SK-N-SH (cell line): ENCODE measurements around the gene FMO1. TPM values are rescaled to one million over a fixed set of nuclear protein-coding genes. Genes with fewer than 3 reads are reported as not detected.

ENCODE experiments used
- CTCF ChIA-PET: fragments of 300-600, 350-600 bp; formaldehyde crosslinking; extraction: SDS; loops from one replicate; lab custom pipeline; 2021; lab: Yijun Ruan, JAX
- POLR2A ChIA-PET: fragments of 350-600 bp; sonication (Branson Sonifier 250); formaldehyde crosslinking; extraction: SDS; loops from one replicate; lab custom pipeline; 2020; ENCODE audit warnings: antibody characterized with exemption, inconsistent platforms; lab: Yijun Ruan, JAX
- DNase-seq: peaks from one replicate; pipeline ENCODE4 v3.0.0; 2012
- H2AFZ ChIP-seq: fragments of 200-600 bp; sonication (generic); 2 replicates; pipeline ENCODE4 v1.8.1; 2016; ENCODE audit warnings: antibody characterized with exemption, mild to moderate bottlenecking, low read depth
- H3F3A ChIP-seq: fragments of 200-600 bp; sonication (generic); replicated peaks from 2 replicates; pipeline ENCODE3; 2016; ENCODE audit warnings: antibody characterized with exemption, mild to moderate bottlenecking; ENCODE audit not compliant: insufficient read depth
- H3K27ac ChIP-seq, 2 experiments: fragments of 200-500 bp in 1 of 2; fragments of 200-600 bp in 1 of 2; sonication (Bioruptor generic) in 1 of 2; sonication (generic), shearing (Covaris generic) in 1 of 2; 2 replicates each; pipeline versions ENCODE4 v1.5.1 to v1.6.1; 2014 to 2016; ENCODE audit warnings: low read depth in 2 of 2, inconsistent platforms in 1 of 2, low read length in 1 of 2, mild to moderate bottlenecking in 1 of 2, mixed read lengths in 1 of 2
- H3K27me3 ChIP-seq: fragments of 200-600 bp; sonication (generic), shearing (Covaris generic); 2 replicates; pipeline ENCODE4 v1.6.1; 2016; ENCODE audit warnings: mixed run types; ENCODE audit not compliant: insufficient read depth
- H3K36me3 ChIP-seq, 2 experiments: fragments of 200-500 bp in 1 of 2; fragments of 200-600 bp in 1 of 2; sonication (Bioruptor generic) in 1 of 2; sonication (generic) in 1 of 2; replicated peaks in 1 of 2; 2 replicates each; pipeline versions ENCODE3 to v1.5.1; 2014 to 2016; ENCODE audit warnings: low read length in 1 of 2, mild to moderate bottlenecking in 1 of 2; ENCODE audit not compliant: insufficient read depth in 2 of 2, control insufficient read depth in 1 of 2
- H3K4me1 ChIP-seq, 2 experiments: fragments of 200-500 bp in 1 of 2; fragments of 200-600 bp in 1 of 2; sonication (Bioruptor generic) in 1 of 2; sonication (generic), shearing (Covaris generic) in 1 of 2; 2 replicates each; pipeline versions ENCODE4 v1.5.1 to v1.6.1; 2014 to 2016; ENCODE audit warnings: low read depth in 1 of 2, low read length in 1 of 2, mixed run types in 1 of 2; ENCODE audit not compliant: insufficient read depth in 2 of 2, control insufficient read depth in 1 of 2
- H3K4me2 ChIP-seq: fragments of 200-600 bp; sonication (generic), shearing (Covaris generic); 2 replicates; pipeline ENCODE4 v1.6.1; 2017; ENCODE audit warnings: mixed run types
- H3K4me3 ChIP-seq, 2 experiments: fragments of 200-500 bp in 1 of 2; fragments of 200-600 bp in 1 of 2; sonication (Bioruptor generic) in 1 of 2; sonication (generic), shearing (Covaris generic) in 1 of 2; 2 replicates each; pipeline versions ENCODE4 v1.5.1 to v1.8.1; 2014 to 2016; ENCODE audit warnings: low read depth in 2 of 2, inconsistent platforms in 1 of 2, low read length in 1 of 2, mild to moderate bottlenecking in 1 of 2, mixed read lengths in 1 of 2, moderate library complexity in 1 of 2
- H3K79me2 ChIP-seq: fragments of 200-600 bp; sonication (generic); 2 replicates; pipeline ENCODE4 v1.8.1; 2017; ENCODE audit warnings: mild to moderate bottlenecking; ENCODE audit not compliant: insufficient read depth
- H3K9ac ChIP-seq: fragments of 200-600 bp; sonication (generic); 2 replicates; pipeline ENCODE4 v1.6.1; 2017; ENCODE audit warnings: mixed run types
- H3K9me2 ChIP-seq: fragments of 200-600 bp; sonication (generic); 2 replicates; pipeline ENCODE4 v1.6.1; 2017; ENCODE audit warnings: mixed run types
- H3K9me3 ChIP-seq: fragments of 200-600 bp; sonication (generic); 2 replicates; pipeline ENCODE4 v1.6.1; 2017; ENCODE audit warnings: mixed run types, mild to moderate bottlenecking, moderate library complexity
- H4K20me1 ChIP-seq: fragments of 200-600 bp; sonication (generic); 2 replicates; pipeline ENCODE4 v1.6.1; 2017; ENCODE audit warnings: mild to moderate bottlenecking, mixed run types; ENCODE audit not compliant: insufficient read depth
- EZH2phosphoT487 ChIP-seq: fragments of 200-600 bp; sonication (generic); IDR thresholded peaks from 2 replicates; pipeline ENCODE4 v1.6.1; 2017; ENCODE audit warnings: low read depth, mixed run types, mild to moderate bottlenecking, antibody characterized with exemption, moderate library complexity, borderline replicate concordance
- FOSL2 ChIP-seq: IDR thresholded peaks from 2 replicates; pipeline ENCODE4 v1.4.0; 2012; ENCODE audit warnings: low read depth, mild to moderate bottlenecking, moderate library complexity, borderline replicate concordance
- FOXJ3 ChIP-seq: sonication (generic); formaldehyde crosslinking; IDR thresholded peaks from 2 replicates; pipeline ENCODE4 v1.5.1; 2020; ENCODE audit warnings: mild to moderate bottlenecking, missing genetic modification reagents
- FOXM1 ChIP-seq: IDR thresholded peaks from 2 replicates; pipeline ENCODE4 v1.4.0; 2012; ENCODE audit warnings: low read depth, mild to moderate bottlenecking
- GABPA ChIP-seq: IDR thresholded peaks from 2 replicates; pipeline ENCODE4 v1.4.0; 2012; ENCODE audit warnings: low read depth, mild to moderate bottlenecking
- GATA2 ChIP-seq: sonication (generic); formaldehyde crosslinking; IDR thresholded peaks from 2 replicates; pipeline ENCODE4 v1.5.0; 2020; ENCODE audit warnings: mild to moderate bottlenecking, missing genetic modification reagents
- JUND ChIP-seq: IDR thresholded peaks from 2 replicates; pipeline ENCODE4 v1.4.0; 2012
- NRF1 ChIP-seq: IDR thresholded peaks from 2 replicates; pipeline ENCODE4 v1.6.1; 2012; ENCODE audit warnings: low read depth, mild to moderate bottlenecking, low read length
- RAD21 ChIP-seq: IDR thresholded peaks from 2 replicates; pipeline ENCODE4 v1.6.1; 2012; ENCODE audit warnings: mild to moderate bottlenecking, low read length
- RCOR1 ChIP-seq: fragments of 150-350 bp; IDR thresholded peaks from 2 replicates; pipeline ENCODE4 v1.6.1; 2017; ENCODE audit warnings: antibody characterized with exemption, low read length
- SMC3 ChIP-seq: IDR thresholded peaks from 2 replicates; pipeline ENCODE4 v1.6.1; 2012; ENCODE audit warnings: low read depth, low read length, improper control_type of control experiment
- TAF1 ChIP-seq: IDR thresholded peaks from 2 replicates; pipeline ENCODE4 v1.6.1; 2012; ENCODE audit warnings: low read depth, mild to moderate bottlenecking, low read length, moderate library complexity, borderline replicate concordance
- TCF12 ChIP-seq: IDR thresholded peaks from 2 replicates; pipeline ENCODE4 v1.4.0; 2012
- TEAD4 ChIP-seq: IDR thresholded peaks from 2 replicates; pipeline ENCODE4 v1.4.0; 2012; ENCODE audit warnings: mild to moderate bottlenecking, borderline replicate concordance; ENCODE audit not compliant: insufficient read depth
- WGBS: methylation state at CpG from one replicate; pipeline ENCODE4 v1.1.6; 2017; ENCODE audit warnings: low lambda C conversion rate; 5-methylcytosine and 5-hydroxymethylcytosine counted together
- polyA plus RNA-seq, 3 experiments: library from polyadenylated mRNA; depleted of rRNA; stranded (reverse); fragments of >200 nt; gene quantifications; 2 replicates each; pipeline ENCODE4 v1.2.3, GENCODE V29; 2012
- TF ChIP-seq, protein P1 (sequence below): IDR thresholded peaks from 2 replicates; pipeline ENCODE4; 2012
- TF ChIP-seq, protein P2 (sequence below): IDR thresholded peaks from 2 replicates; pipeline ENCODE4 v1.4.0; 2012; ENCODE audit warnings: low read depth, borderline replicate concordance
- TF ChIP-seq, protein P3 (sequence below): IDR thresholded peaks from 2 replicates; pipeline ENCODE4 v1.6.1; 2012; ENCODE audit warnings: mild to moderate bottlenecking, low read depth, low read length, moderate library complexity

FMO1 gene
- polyA plus RNA-seq, 1 of the 3 experiments (the other 2 are of a cell fraction), result not detected

DNA sequence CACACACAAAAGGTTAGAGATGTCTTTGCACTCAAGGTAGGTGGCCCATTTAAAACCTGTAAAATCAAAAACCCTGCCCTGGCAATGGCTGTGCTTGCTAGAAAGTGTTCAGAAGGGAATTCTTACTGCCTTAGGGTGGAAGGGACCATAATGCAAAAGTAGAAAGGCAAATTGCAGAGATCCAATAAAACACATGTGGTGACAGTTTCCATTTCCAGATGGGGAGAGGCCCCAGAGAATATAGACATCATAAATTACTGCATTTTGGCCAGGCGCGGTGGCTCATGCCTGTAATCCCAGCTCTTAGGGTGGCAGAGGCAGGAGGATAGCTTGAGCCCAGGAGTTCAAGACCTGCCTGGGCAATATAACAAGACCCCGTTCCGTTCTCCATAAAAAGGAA, 13.0 kb downstream of the FMO1 start:
- 11% methylated on average over 4 of the region's 4 CpGs for WGBS
- Histone ChIP-seq H3K27me3 (peaks cover 59% of the 10 kb centered on the region; the same call in 1 of the 2 replicates), H4K20me1 (no peaks in the 10 kb centered on the region), H2AFZ (no peak overlapping the region), H3K79me2 (no peaks in the 10 kb centered on the region), H3K27ac (no peak overlapping the region), H3F3A (no peaks in the 10 kb centered on the region), H3K9ac (no peak overlapping the region), H3K4me1 (peaks cover 0 to 6% of the 10 kb centered on the region in 2 experiments; a peak in 2 of 4 replicates), H3K36me3 (peaks cover 0 to 4% of the 10 kb centered on the region in 2 experiments), H3K4me2 (no peak overlapping the region), H3K9me3 (no peaks in the 10 kb centered on the region), H3K4me3 (no peak overlapping the region), H3K9me2 (no peaks in the 10 kb centered on the region)
- POLR2A ChIA-PET, result no interaction called here
- CTCF ChIA-PET, result no interaction called here
- TF ChIP-seq, protein P1, sequence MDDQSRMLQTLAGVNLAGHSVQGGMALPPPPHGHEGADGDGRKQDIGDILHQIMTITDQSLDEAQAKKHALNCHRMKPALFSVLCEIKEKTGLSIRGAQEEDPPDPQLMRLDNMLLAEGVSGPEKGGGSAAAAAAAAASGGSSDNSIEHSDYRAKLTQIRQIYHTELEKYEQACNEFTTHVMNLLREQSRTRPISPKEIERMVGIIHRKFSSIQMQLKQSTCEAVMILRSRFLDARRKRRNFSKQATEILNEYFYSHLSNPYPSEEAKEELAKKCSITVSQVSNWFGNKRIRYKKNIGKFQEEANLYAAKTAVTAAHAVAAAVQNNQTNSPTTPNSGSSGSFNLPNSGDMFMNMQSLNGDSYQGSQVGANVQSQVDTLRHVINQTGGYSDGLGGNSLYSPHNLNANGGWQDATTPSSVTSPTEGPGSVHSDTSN, result no peak
- TF ChIP-seq TAF1, result no peak
- no peak for TF ChIP-seq NRF1
- no peak for TF ChIP-seq FOSL2
- TF ChIP-seq FOXM1, result no peak
- TF ChIP-seq GATA2 (CRISPR knock-in tag), result no peak
- no peak for TF ChIP-seq SMC3
- TF ChIP-seq RCOR1, result no peak
- TF ChIP-seq TCF12, result no peak
- TF ChIP-seq, protein P2, sequence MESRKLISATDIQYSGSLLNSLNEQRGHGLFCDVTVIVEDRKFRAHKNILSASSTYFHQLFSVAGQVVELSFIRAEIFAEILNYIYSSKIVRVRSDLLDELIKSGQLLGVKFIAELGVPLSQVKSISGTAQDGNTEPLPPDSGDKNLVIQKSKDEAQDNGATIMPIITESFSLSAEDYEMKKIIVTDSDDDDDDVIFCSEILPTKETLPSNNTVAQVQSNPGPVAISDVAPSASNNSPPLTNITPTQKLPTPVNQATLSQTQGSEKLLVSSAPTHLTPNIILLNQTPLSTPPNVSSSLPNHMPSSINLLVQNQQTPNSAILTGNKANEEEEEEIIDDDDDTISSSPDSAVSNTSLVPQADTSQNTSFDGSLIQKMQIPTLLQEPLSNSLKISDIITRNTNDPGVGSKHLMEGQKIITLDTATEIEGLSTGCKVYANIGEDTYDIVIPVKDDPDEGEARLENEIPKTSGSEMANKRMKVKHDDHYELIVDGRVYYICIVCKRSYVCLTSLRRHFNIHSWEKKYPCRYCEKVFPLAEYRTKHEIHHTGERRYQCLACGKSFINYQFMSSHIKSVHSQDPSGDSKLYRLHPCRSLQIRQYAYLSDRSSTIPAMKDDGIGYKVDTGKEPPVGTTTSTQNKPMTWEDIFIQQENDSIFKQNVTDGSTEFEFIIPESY, result no peak
- no peak for TF ChIP-seq RAD21
- TF ChIP-seq, protein P3, sequence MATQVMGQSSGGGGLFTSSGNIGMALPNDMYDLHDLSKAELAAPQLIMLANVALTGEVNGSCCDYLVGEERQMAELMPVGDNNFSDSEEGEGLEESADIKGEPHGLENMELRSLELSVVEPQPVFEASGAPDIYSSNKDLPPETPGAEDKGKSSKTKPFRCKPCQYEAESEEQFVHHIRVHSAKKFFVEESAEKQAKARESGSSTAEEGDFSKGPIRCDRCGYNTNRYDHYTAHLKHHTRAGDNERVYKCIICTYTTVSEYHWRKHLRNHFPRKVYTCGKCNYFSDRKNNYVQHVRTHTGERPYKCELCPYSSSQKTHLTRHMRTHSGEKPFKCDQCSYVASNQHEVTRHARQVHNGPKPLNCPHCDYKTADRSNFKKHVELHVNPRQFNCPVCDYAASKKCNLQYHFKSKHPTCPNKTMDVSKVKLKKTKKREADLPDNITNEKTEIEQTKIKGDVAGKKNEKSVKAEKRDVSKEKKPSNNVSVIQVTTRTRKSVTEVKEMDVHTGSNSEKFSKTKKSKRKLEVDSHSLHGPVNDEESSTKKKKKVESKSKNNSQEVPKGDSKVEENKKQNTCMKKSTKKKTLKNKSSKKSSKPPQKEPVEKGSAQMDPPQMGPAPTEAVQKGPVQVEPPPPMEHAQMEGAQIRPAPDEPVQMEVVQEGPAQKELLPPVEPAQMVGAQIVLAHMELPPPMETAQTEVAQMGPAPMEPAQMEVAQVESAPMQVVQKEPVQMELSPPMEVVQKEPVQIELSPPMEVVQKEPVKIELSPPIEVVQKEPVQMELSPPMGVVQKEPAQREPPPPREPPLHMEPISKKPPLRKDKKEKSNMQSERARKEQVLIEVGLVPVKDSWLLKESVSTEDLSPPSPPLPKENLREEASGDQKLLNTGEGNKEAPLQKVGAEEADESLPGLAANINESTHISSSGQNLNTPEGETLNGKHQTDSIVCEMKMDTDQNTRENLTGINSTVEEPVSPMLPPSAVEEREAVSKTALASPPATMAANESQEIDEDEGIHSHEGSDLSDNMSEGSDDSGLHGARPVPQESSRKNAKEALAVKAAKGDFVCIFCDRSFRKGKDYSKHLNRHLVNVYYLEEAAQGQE, result no peak
- no peak for TF ChIP-seq FOXJ3
- TF ChIP-seq GABPA, result no peak
- TF ChIP-seq EZH2phosphoT487, result no peak
- no peak for TF ChIP-seq TEAD4
- no peak for TF ChIP-seq JUND
- DNase-seq, result no peak
